Neural cell (in vitro differentiated cells): ENCODE measurements around the gene PLXNC1.

Experiments
- EP300 ChIP-seq: fragments of 450-650 bp; conservative IDR thresholded peaks from 2 replicates; pipeline ENCODE4 v1.6.1; 2014; ENCODE audit warnings: antibody characterized with exemption, mild to moderate bottlenecking, moderate library complexity; ENCODE audit not compliant: poor library complexity, severe bottlenecking
- EZH2 ChIP-seq: fragments of 200-600, 300-800 bp; shearing (Covaris generic), sonication (generic); IDR thresholded peaks from 2 replicates; pipeline ENCODE4 v1.6.1; 2014; ENCODE audit warnings: antibody characterized with exemption, low read length, borderline replicate concordance, mild to moderate bottlenecking; ENCODE audit not compliant: insufficient read depth, poor library complexity, severe bottlenecking
- POLR2AphosphoS5 ChIP-seq: IDR thresholded peaks from 2 replicates; pipeline ENCODE4 v1.6.1; 2012
- RAD21 ChIP-seq: fragments of 450-650 bp; conservative IDR thresholded peaks from 2 replicates; pipeline ENCODE4 v1.6.1; 2014; ENCODE audit warnings: antibody characterized with exemption, mild to moderate bottlenecking, moderate library complexity
- TAF1 ChIP-seq: IDR thresholded peaks from 2 replicates; pipeline ENCODE4 v1.6.1; 2012; ENCODE audit warnings: low read depth
- TF ChIP-seq, protein P1 (sequence below): fragments of 450-650 bp; IDR thresholded peaks from 2 replicates; pipeline ENCODE4 v1.5.1; 2014; ENCODE audit warnings: antibody characterized with exemption, mild to moderate bottlenecking, moderate library complexity; ENCODE audit not compliant: poor library complexity, severe bottlenecking
- TF ChIP-seq, protein P2 (sequence below): IDR thresholded peaks from 2 replicates; pipeline ENCODE4 v1.6.1; 2012; ENCODE audit warnings: borderline replicate concordance

DNA sequence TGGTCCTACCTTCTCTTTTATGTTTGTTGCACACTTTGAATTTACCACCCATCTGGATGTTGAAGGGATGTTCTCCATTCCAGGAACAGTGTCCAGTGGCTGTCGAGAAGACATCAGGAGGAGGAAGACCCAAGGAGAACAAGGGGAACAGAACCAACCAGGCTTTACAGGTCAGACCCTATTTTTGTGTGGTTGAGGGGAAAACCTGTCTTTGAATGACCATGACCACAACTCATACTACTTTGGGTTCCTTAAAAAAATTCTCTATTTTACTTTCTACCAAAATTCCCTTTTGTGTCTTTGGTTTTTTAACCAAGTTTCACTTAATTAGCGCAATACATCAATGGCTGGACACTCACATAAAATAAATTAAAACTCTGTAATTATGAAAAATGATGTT lies 78.7 kb downstream of the PLXNC1 start:
- TF ChIP-seq, protein P1, sequence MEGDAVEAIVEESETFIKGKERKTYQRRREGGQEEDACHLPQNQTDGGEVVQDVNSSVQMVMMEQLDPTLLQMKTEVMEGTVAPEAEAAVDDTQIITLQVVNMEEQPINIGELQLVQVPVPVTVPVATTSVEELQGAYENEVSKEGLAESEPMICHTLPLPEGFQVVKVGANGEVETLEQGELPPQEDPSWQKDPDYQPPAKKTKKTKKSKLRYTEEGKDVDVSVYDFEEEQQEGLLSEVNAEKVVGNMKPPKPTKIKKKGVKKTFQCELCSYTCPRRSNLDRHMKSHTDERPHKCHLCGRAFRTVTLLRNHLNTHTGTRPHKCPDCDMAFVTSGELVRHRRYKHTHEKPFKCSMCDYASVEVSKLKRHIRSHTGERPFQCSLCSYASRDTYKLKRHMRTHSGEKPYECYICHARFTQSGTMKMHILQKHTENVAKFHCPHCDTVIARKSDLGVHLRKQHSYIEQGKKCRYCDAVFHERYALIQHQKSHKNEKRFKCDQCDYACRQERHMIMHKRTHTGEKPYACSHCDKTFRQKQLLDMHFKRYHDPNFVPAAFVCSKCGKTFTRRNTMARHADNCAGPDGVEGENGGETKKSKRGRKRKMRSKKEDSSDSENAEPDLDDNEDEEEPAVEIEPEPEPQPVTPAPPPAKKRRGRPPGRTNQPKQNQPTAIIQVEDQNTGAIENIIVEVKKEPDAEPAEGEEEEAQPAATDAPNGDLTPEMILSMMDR: no peak
- TF ChIP-seq, protein P2, sequence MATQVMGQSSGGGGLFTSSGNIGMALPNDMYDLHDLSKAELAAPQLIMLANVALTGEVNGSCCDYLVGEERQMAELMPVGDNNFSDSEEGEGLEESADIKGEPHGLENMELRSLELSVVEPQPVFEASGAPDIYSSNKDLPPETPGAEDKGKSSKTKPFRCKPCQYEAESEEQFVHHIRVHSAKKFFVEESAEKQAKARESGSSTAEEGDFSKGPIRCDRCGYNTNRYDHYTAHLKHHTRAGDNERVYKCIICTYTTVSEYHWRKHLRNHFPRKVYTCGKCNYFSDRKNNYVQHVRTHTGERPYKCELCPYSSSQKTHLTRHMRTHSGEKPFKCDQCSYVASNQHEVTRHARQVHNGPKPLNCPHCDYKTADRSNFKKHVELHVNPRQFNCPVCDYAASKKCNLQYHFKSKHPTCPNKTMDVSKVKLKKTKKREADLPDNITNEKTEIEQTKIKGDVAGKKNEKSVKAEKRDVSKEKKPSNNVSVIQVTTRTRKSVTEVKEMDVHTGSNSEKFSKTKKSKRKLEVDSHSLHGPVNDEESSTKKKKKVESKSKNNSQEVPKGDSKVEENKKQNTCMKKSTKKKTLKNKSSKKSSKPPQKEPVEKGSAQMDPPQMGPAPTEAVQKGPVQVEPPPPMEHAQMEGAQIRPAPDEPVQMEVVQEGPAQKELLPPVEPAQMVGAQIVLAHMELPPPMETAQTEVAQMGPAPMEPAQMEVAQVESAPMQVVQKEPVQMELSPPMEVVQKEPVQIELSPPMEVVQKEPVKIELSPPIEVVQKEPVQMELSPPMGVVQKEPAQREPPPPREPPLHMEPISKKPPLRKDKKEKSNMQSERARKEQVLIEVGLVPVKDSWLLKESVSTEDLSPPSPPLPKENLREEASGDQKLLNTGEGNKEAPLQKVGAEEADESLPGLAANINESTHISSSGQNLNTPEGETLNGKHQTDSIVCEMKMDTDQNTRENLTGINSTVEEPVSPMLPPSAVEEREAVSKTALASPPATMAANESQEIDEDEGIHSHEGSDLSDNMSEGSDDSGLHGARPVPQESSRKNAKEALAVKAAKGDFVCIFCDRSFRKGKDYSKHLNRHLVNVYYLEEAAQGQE: no peak
- TF ChIP-seq EZH2: no peak
- no peak for TF ChIP-seq EP300
- no peak for TF ChIP-seq POLR2AphosphoS5
- TF ChIP-seq TAF1: no peak
- no peak for TF ChIP-seq RAD21
